Tibial artery (tissue), 4 donors: ENCODE results near the gene ZNF227.

ENCODE experiments used
- DNase-seq, 2 donors: peaks; one replicate each; pipeline ENCODE4 v3.0.0-alpha.2; 2019
- H3K27ac ChIP-seq, 2 donors: fragments of 200-600 bp; sonication (generic) in 1 of 2; 1 replicate in 1 of 2; 2 replicates in 1 of 2; pipeline ENCODE4 v1.5.1; 2018 to 2019; ENCODE audit warnings: mild to moderate bottlenecking in 1 of 2
- H3K27me3 ChIP-seq, 2 donors: fragments of 200-600 bp; sonication (generic) in 1 of 2; one replicate each; pipeline versions ENCODE4 v1.5.1 to v1.6.0; 2016 to 2019
- H3K36me3 ChIP-seq, 3 donors: fragments of 200-600 bp; sonication (generic) in 2 of 3; one replicate each; pipeline ENCODE4 v1.5.1; 2016 to 2019; ENCODE audit warnings: mild to moderate bottlenecking in 2 of 3
- H3K4me1 ChIP-seq, 4 donors: fragments of 200-600 bp; sonication (generic) in 2 of 4; 1 replicate in 3 of 4; 2 replicates in 1 of 4; pipeline ENCODE4 v1.5.1; 2016 to 2019
- H3K4me3 ChIP-seq, 2 donors: fragments of 200-600 bp; sonication (generic) in 1 of 2; 1 replicate in 1 of 2; 2 replicates in 1 of 2; pipeline ENCODE4 v1.5.1; 2018 to 2019; ENCODE audit warnings: mild to moderate bottlenecking in 2 of 2
- H3K9me3 ChIP-seq, 3 donors: fragments of 200-600 bp; sonication (generic) in 1 of 3; one replicate each; pipeline ENCODE4 v1.5.1; 2016 to 2019
- CTCF ChIP-seq, 2 experiments: fragments of 200-600 bp in 1 of 2; fragments of 450-650 bp in 1 of 2; IDR thresholded peaks; one replicate each; pipeline ENCODE4 v1.5.1; 2017 to 2019; ENCODE audit warnings: antibody characterized with exemption in 2 of 2, mild to moderate bottlenecking in 1 of 2, moderate library complexity in 1 of 2
- intact Hi-C: fragments of 100-400 bp; cut with DNase I; formaldehyde crosslinking; loops from one replicate; pipeline ENCODE4 v1.15.0; 2023; ENCODE audit warnings: low total_unique reads

The ZNF227 gene

GRCh38 chr19:44277331-44277730, 65.0 kb downstream of the ZNF227 start:
- no peaks in the 10 kb centered on the region for H3K4me1 ChIP-seq
- TF ChIP-seq CTCF (IDR thresholded peaks at IDR 0.05): no peak
- DNase-seq: no peak
- peaks cover 0 to 96% (median 61%) of the 10 kb centered on the region in 3 donors for H3K9me3 ChIP-seq
- peaks cover 20 to 92% (median 76%) of the 10 kb centered on the region in 3 donors for H3K36me3 ChIP-seq
- no peak overlapping the region for H3K4me3 ChIP-seq
- no peak overlapping the region for H3K27ac ChIP-seq
- no peaks in the 10 kb centered on the region for H3K27me3 ChIP-seq
- intact Hi-C loops: no loop called here

- TF ChIP-seq CTCF (IDR thresholded peaks at IDR 0.05): no peak
- DNase-seq: no peak
- no peak overlapping the region for H3K27ac ChIP-seq
- H3K9me3 ChIP-seq: peaks cover 0 to 96% (median 67%) of the 10 kb centered on the region in 3 donors
- H3K27me3 ChIP-seq: no peaks in the 10 kb centered on the region
- no peak overlapping the region for H3K4me3 ChIP-seq
- H3K4me1 ChIP-seq: no peaks in the 10 kb centered on the region
- H3K36me3 ChIP-seq: peaks cover 18 to 94% (median 70%) of the 10 kb centered on the region in 3 donors
- intact Hi-C loops: no loop called here
Observed at GRCh38 chr19:44278181-44278690, 65.9 kb downstream of the ZNF227 start.

GRCh38 chr19:44280916-44281315, 68.6 kb downstream of the ZNF227 start:
- H3K27me3 ChIP-seq: no peaks in the 10 kb centered on the region
- H3K4me1 ChIP-seq: no peaks in the 10 kb centered on the region
- H3K36me3 ChIP-seq: peaks cover 19 to 94% (median 69%) of the 10 kb centered on the region in 3 donors
- TF ChIP-seq CTCF (IDR thresholded peaks at IDR 0.05): no peak
- H3K9me3 ChIP-seq: peaks cover 5 to 98% (median 76%) of the 10 kb centered on the region in 3 donors
- intact Hi-C loops: no loop called here
- no peak overlapping the region for H3K27ac ChIP-seq
- DNase-seq: no peak
- no peak overlapping the region for H3K4me3 ChIP-seq

- no peak overlapping the region for H3K4me3 ChIP-seq
- DNase-seq: no peak
- TF ChIP-seq CTCF (IDR thresholded peaks at IDR 0.05): no peak
- no peaks in the 10 kb centered on the region for H3K27me3 ChIP-seq
- no peak overlapping the region for H3K27ac ChIP-seq
- intact Hi-C loops: no loop called here
- H3K9me3 ChIP-seq: peaks cover 5 to 100% (median 79%) of the 10 kb centered on the region in 3 donors
- peaks cover 25 to 95% (median 69%) of the 10 kb centered on the region in 3 donors for H3K36me3 ChIP-seq
- no peaks in the 10 kb centered on the region for H3K4me1 ChIP-seq
Observed at GRCh38 chr19:44282846-44283245, 70.5 kb downstream of the ZNF227 start.

GRCh38 chr19:44284968-44285367, 72.6 kb downstream of the ZNF227 start:
- H3K4me1 ChIP-seq: no peaks in the 10 kb centered on the region
- H3K4me3 ChIP-seq: no peak overlapping the region
- no peak for DNase-seq
- peaks cover 47 to 98% (median 78%) of the 10 kb centered on the region in 3 donors for H3K36me3 ChIP-seq
- no peak for TF ChIP-seq CTCF (IDR thresholded peaks at IDR 0.05)
- H3K27me3 ChIP-seq: no peaks in the 10 kb centered on the region
- intact Hi-C loops: no loop called here
- no peak overlapping the region for H3K27ac ChIP-seq
- peaks cover 5 to 100% (median 79%) of the 10 kb centered on the region in 3 donors for H3K9me3 ChIP-seq
